ENCODE data around the gene CDR2.

- TF ChIP-seq, protein P1, sequence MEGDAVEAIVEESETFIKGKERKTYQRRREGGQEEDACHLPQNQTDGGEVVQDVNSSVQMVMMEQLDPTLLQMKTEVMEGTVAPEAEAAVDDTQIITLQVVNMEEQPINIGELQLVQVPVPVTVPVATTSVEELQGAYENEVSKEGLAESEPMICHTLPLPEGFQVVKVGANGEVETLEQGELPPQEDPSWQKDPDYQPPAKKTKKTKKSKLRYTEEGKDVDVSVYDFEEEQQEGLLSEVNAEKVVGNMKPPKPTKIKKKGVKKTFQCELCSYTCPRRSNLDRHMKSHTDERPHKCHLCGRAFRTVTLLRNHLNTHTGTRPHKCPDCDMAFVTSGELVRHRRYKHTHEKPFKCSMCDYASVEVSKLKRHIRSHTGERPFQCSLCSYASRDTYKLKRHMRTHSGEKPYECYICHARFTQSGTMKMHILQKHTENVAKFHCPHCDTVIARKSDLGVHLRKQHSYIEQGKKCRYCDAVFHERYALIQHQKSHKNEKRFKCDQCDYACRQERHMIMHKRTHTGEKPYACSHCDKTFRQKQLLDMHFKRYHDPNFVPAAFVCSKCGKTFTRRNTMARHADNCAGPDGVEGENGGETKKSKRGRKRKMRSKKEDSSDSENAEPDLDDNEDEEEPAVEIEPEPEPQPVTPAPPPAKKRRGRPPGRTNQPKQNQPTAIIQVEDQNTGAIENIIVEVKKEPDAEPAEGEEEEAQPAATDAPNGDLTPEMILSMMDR (IDR thresholded peaks at IDR 0.05), result no peak
- no peak for TF ChIP-seq ZFX (IDR thresholded peaks at IDR 0.05; ENCODE audit: borderline replicate concordance)
Observed at GRCh38 chr16:22315979-22316378, 58.4 kb downstream of the CDR2 start.
